ENCODE measurements around the gene AKAP17A.

AKAP17A gene

GRCh38 chrX:1609311-1609710 lies 17.9 kb downstream of the AKAP17A start:
- H3K27me3 ChIP-seq (ENCODE audit: insufficient read depth, poor library complexity, severe bottlenecking), result no peaks in the 10 kb centered on the region
- DNase-seq (ENCODE audit: low spot score) (peak; percentile 69), ATAC-seq (ENCODE audit: low read depth) (0 out of 3 replicates have a peak, but pooled peaks have one; percentile 15)
- no peaks in the 10 kb centered on the region for H3K9me3 ChIP-seq (ENCODE audit: severe bottlenecking)
- H3K4me1 ChIP-seq (ENCODE audit: insufficient read depth, poor library complexity, severe bottlenecking), result no peaks in the 10 kb centered on the region
- TF ChIP-seq CTCF (IDR thresholded peaks at IDR 0.05; ENCODE audit: poor library complexity, severe bottlenecking), result no peak
- peaks cover 10% of the 10 kb centered on the region; the same call in 1 of the 2 replicates for H3K36me3 ChIP-seq (ENCODE audit: low read depth)
- no peak overlapping the region for H3K4me3 ChIP-seq (ENCODE audit: severe bottlenecking)
- no peak overlapping the region for H3K27ac ChIP-seq (ENCODE audit: poor library complexity, severe bottlenecking)

- ATAC-seq (ENCODE audit: low read depth), result peak; percentile 9; the same call in 1 of the 3 replicates
- H3K27ac ChIP-seq (ENCODE audit: poor library complexity, severe bottlenecking), result no peak overlapping the region
- no peak for TF ChIP-seq CTCF (IDR thresholded peaks at IDR 0.05; ENCODE audit: poor library complexity, severe bottlenecking)
These were observed 18.4 kb downstream of the AKAP17A start for GRCh38 chrX:1609762-1610161.

DNA sequence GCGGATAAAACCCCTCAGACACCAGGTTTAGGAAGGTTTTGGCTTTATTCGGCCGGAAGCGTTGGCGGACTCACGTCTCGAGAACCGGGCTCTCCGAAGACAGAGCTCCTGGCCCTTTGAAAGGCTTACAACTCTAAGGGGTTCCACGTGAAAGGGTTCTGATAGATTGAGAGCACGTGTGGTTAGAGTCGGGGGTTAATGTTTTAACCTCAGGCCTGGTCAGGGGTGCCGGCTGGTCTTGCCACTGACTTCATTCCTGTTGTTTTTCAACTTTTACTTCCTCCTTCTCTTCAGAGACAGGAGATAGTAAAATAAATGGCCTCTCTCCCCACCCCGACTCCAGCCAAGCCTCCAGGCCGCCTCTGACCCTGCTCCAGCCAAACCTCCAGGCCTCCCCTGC lies 18.8 kb downstream of the AKAP17A start:
- peaks cover 9% of the 10 kb centered on the region; the same call in 1 of the 2 replicates for H3K36me3 ChIP-seq (ENCODE audit: low read depth)
- ATAC-seq (ENCODE audit: low read depth), result no peak
- no peaks in the 10 kb centered on the region for H3K4me1 ChIP-seq (ENCODE audit: insufficient read depth, poor library complexity, severe bottlenecking)
- H3K4me3 ChIP-seq (ENCODE audit: severe bottlenecking), result no peak overlapping the region
- no peak overlapping the region for H3K27ac ChIP-seq (ENCODE audit: poor library complexity, severe bottlenecking)
- DNase-seq (ENCODE audit: low spot score), result no peak
- no peak for TF ChIP-seq CTCF (IDR thresholded peaks at IDR 0.05; ENCODE audit: poor library complexity, severe bottlenecking)
- no peaks in the 10 kb centered on the region for H3K9me3 ChIP-seq (ENCODE audit: severe bottlenecking)
- no peaks in the 10 kb centered on the region for H3K27me3 ChIP-seq (ENCODE audit: insufficient read depth, poor library complexity, severe bottlenecking)

More at GRCh38 chrX:1609762-1610161, 18.4 kb downstream of the AKAP17A start:
- Histone ChIP-seq H3K4me1 (ENCODE audit: insufficient read depth, poor library complexity, severe bottlenecking) (no peaks in the 10 kb centered on the region), H3K9me3 (ENCODE audit: severe bottlenecking) (no peaks in the 10 kb centered on the region), H3K36me3 (ENCODE audit: low read depth) (peaks cover 9% of the 10 kb centered on the region; the same call in 1 of the 2 replicates), H3K27me3 (ENCODE audit: insufficient read depth, poor library complexity, severe bottlenecking) (no peaks in the 10 kb centered on the region), H3K4me3 (ENCODE audit: severe bottlenecking) (no peak overlapping the region)
- DNase-seq (ENCODE audit: low spot score), result no peak

DNA sequence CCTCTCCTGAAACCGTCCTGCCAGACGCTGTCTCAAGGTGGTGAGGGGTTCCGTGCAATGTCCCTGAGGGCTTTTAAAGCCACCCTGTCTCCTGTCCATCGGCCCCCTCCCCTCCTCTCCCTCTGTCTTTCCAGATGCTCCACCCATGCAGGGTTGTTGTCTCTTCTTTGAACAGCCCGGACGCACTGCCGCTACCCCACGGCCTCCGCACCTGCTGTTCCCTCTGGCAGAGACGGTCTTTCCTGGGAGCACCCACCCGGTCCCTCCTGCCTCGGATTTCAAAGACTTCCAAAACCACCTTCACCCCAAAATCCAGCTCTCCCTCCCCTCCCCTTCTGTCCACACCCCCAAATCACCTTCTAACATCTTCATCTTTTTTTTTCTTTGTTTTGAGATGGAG lies 19.3 kb downstream of the AKAP17A start:
- Histone ChIP-seq H3K4me1 (ENCODE audit: insufficient read depth, poor library complexity, severe bottlenecking) (no peaks in the 10 kb centered on the region), H3K27ac (ENCODE audit: poor library complexity, severe bottlenecking) (no peak overlapping the region), H3K9me3 (ENCODE audit: severe bottlenecking) (no peaks in the 10 kb centered on the region), H3K27me3 (ENCODE audit: insufficient read depth, poor library complexity, severe bottlenecking) (no peaks in the 10 kb centered on the region), H3K4me3 (ENCODE audit: severe bottlenecking) (no peak overlapping the region), H3K36me3 (ENCODE audit: low read depth) (peaks cover 9% of the 10 kb centered on the region; the same call in 1 of the 2 replicates)
- no peak for TF ChIP-seq CTCF (IDR thresholded peaks at IDR 0.05; ENCODE audit: poor library complexity, severe bottlenecking)
- no peak for DNase-seq (ENCODE audit: low spot score)
- ATAC-seq (ENCODE audit: low read depth), result no peak

DNA sequence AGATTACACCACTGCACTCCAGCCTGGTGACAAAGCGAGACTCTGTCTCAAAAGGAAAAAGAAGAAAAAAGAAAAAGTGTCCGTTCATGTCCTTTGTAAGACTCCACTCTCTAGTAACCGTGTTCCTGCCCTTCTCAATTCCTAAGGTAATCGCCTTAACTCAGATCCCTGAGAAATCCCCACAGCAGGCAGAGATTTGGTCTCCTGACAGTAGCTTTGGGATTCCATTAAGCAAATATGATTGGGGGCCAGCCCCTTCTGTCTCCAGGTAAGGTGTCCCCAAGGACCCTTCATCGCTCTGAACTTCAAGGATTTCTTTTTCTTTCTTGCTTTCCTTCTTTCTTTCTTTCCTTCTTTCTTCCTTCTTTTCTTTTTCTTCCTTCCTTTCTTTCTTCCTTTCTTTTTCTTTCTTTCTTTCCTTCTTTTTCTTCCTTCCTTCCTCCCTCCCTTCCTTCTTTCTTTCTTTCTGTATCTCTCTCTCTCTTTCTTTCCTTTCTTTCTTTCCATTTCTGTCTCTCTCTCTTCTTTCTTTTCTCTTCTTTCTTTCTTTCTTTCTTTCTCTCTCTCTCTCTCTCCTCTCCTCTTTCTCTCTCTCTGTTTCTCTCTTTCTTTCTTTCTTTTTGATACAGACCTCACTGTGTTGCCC lies 21.4 kb downstream of the AKAP17A start:
- H3K27me3 ChIP-seq (ENCODE audit: insufficient read depth, poor library complexity, severe bottlenecking), result no peaks in the 10 kb centered on the region
- no peak for ATAC-seq (ENCODE audit: low read depth)
- no peaks in the 10 kb centered on the region for H3K9me3 ChIP-seq (ENCODE audit: severe bottlenecking)
- no peak for DNase-seq (ENCODE audit: low spot score)
- no peak overlapping the region for H3K4me3 ChIP-seq (ENCODE audit: severe bottlenecking)
- H3K36me3 ChIP-seq (ENCODE audit: low read depth), result no peaks in the 10 kb centered on the region
- H3K27ac ChIP-seq (ENCODE audit: poor library complexity, severe bottlenecking), result no peak overlapping the region
- TF ChIP-seq CTCF (IDR thresholded peaks at IDR 0.05; ENCODE audit: poor library complexity, severe bottlenecking), result no peak
- no peaks in the 10 kb centered on the region for H3K4me1 ChIP-seq (ENCODE audit: insufficient read depth, poor library complexity, severe bottlenecking)
